OCI-LY3 (cell line): ENCODE data around the gene SFPQ.

ENCODE experiments used
- CTCF ChIP-seq: fragments of 200-600, 300-600 bp; sonication (generic); IDR thresholded peaks from 2 replicates; pipeline ENCODE4 v1.5.1; 2014; ENCODE audit warnings: antibody characterized with exemption, low read length, low read depth
- EZH2phosphoT487 ChIP-seq: fragments of 200-600 bp; shearing (Covaris generic); IDR thresholded peaks from 2 replicates; pipeline ENCODE4 v1.6.1; 2018; ENCODE audit warnings: antibody characterized with exemption, mixed run types, low read depth

- TF ChIP-seq CTCF (no peak), EZH2phosphoT487 (no peak)
Measured at GRCh38 chr1:35180776-35181374, 12.1 kb downstream of the SFPQ start.
